Endothelial cell (in vitro differentiated cells): ENCODE data around the gene KMT2D. TPM values are rescaled to one million over a fixed set of nuclear protein-coding genes. Genes with fewer than 3 reads are reported as not detected.

ENCODE experiments used
- DNase-seq: peaks from one replicate; pipeline ENCODE4 v3.0.0; 2021; ENCODE audit warnings: low spot score
- H3K27ac Mint-ChIP-seq: one replicate; pipeline ENCODE4 v1.8.0; 2021; ENCODE audit warnings: mixed read lengths, inconsistent platforms; ENCODE audit not compliant: unreplicated experiment
- H3K27me3 Mint-ChIP-seq: one replicate; pipeline ENCODE4 v1.8.0; 2021; ENCODE audit warnings: mild to moderate bottlenecking, moderate library complexity, mixed read lengths, inconsistent platforms; ENCODE audit not compliant: unreplicated experiment
- H3K36me3 Mint-ChIP-seq: one replicate; pipeline ENCODE4 v1.8.0; 2021; ENCODE audit warnings: mild to moderate bottlenecking, low read depth, mixed read lengths, inconsistent platforms; ENCODE audit not compliant: unreplicated experiment
- H3K4me1 Mint-ChIP-seq: one replicate; pipeline ENCODE4 v1.8.0; 2021; ENCODE audit warnings: mild to moderate bottlenecking, mixed read lengths, inconsistent platforms; ENCODE audit not compliant: unreplicated experiment
- H3K4me3 Mint-ChIP-seq: one replicate; pipeline ENCODE4 v1.8.0; 2021; ENCODE audit warnings: mild to moderate bottlenecking, mixed read lengths, inconsistent platforms; ENCODE audit not compliant: unreplicated experiment
- H3K9me3 Mint-ChIP-seq: one replicate; pipeline ENCODE4 v1.8.0; 2021; ENCODE audit warnings: mixed read lengths, inconsistent platforms; ENCODE audit not compliant: unreplicated experiment
- CTCF ChIP-seq: fragments of 200-600 bp; sonication (generic); IDR thresholded peaks from one replicate; pipeline ENCODE4 v1.5.0; 2021; ENCODE audit warnings: antibody characterized with exemption; ENCODE audit not compliant: unreplicated experiment
- total RNA-seq: library from RNA; stranded (reverse); fragmentation: NEBNext Ultra II Directional; extraction: Animal tissue kit (Norgen Biotek cat#: 25700); gene quantifications from one replicate; pipeline ENCODE4 v1.2.1, GENCODE V29; 2021; ENCODE audit not compliant: unreplicated experiment

Gene KMT2D
- total RNA-seq, 1 donor from 2014 or later = 135 TPM

DNA sequence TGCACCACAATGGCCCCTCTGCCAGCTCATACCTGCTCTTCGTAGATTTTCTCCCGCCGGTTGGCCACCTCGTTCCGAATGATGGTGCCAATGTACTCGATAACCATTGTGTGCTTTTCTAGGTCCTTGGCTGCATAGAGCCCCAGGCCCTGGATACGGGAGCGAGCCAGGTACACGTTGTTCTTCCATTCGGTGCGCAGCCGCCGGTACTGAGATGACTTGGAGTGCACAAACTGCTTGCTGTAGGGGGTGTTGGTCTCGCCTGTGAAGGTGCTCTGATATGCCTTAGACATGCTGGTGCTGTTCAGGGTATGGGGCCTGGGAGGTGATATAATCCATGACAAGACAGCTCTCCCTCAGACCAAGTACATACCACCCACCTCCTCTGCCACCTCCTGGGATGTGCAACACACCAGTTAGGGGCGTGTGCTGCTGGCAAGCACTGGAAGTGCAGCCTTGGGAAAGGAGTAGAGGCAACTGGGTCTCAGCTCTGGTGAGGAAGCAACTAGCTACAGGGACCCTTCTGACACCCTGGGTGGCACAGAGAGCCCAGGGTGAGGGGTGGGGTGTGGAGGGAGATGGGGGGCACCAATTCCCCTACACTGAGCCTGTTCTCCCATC, 37.9 kb downstream of the KMT2D start:
- no peaks in the 10 kb centered on the region for H3K9me3 Mint-ChIP-seq
- DNase-seq = no peak
- peaks cover 21% of the 10 kb centered on the region for H3K27me3 Mint-ChIP-seq
- H3K36me3 Mint-ChIP-seq = peaks cover 40% of the 10 kb centered on the region
- H3K4me3 Mint-ChIP-seq = no peak overlapping the region
- H3K4me1 Mint-ChIP-seq = peaks cover 18% of the 10 kb centered on the region
- H3K27ac Mint-ChIP-seq = peak overlapping the region; percentile 52
- no peak for TF ChIP-seq CTCF

GRCh38 chr12:49021292-49021915, 39.2 kb downstream of the KMT2D start:
- Mint-ChIP-seq H3K27me3 (peaks cover 19% of the 10 kb centered on the region), H3K36me3 (peaks cover 35% of the 10 kb centered on the region), H3K4me3 (peak overlapping the region; percentile 15), H3K9me3 (no peaks in the 10 kb centered on the region), H3K27ac (no peak overlapping the region), H3K4me1 (peaks cover 20% of the 10 kb centered on the region)
- no peak for TF ChIP-seq CTCF
- no peak for DNase-seq

GRCh38 chr12:49020441-49020840, 40.2 kb downstream of the KMT2D start:
- H3K27me3 Mint-ChIP-seq = peaks cover 16% of the 10 kb centered on the region
- no peak for DNase-seq
- H3K36me3 Mint-ChIP-seq = peaks cover 30% of the 10 kb centered on the region
- peaks cover 20% of the 10 kb centered on the region for H3K4me1 Mint-ChIP-seq
- no peak overlapping the region for H3K4me3 Mint-ChIP-seq
- TF ChIP-seq CTCF = no peak
- no peaks in the 10 kb centered on the region for H3K9me3 Mint-ChIP-seq
- H3K27ac Mint-ChIP-seq = no peak overlapping the region

GRCh38 chr12:49019443-49020324, 40.9 kb downstream of the KMT2D start:
- Mint-ChIP-seq H3K27ac (peak overlapping the region; percentile 91), H3K4me3 (peak overlapping the region; percentile 82), H3K27me3 (peaks cover 13% of the 10 kb centered on the region), H3K36me3 (peaks cover 25% of the 10 kb centered on the region), H3K4me1 (peaks cover 20% of the 10 kb centered on the region), H3K9me3 (no peaks in the 10 kb centered on the region)
- peak; percentile 22 for TF ChIP-seq CTCF
- peak; percentile 52 for DNase-seq
